Measurements from ENCODE around the gene GTF2H1. TPM values are rescaled to one million over a fixed set of nuclear protein-coding genes. Genes with fewer than 3 reads are reported as not detected.

GTF2H1 gene
- total and polyA plus RNA-seq, 3 donors from 2014 or later: 79.2 to 111 (median 103) TPM

- Histone ChIP-seq H3K9me3 (no peaks in the 10 kb centered on the region), H3K36me3 (ENCODE audit: low read depth, missing control alignments) (no peaks in the 10 kb centered on the region), H3K4me3 (no peak overlapping the region), H3K27ac (peak overlapping the region; percentile 46 to 53), H3K27me3 (no peaks in the 10 kb centered on the region), H3K4me1 (peaks cover 3% of the 10 kb centered on the region)
- intact Hi-C loops (cut with DNase I; ENCODE audit: low total_unique reads): no loop called here
- TF ChIP-seq POLR2A (IDR thresholded peaks at IDR 0.05): no peak
- TF ChIP-seq CTCF (IDR thresholded peaks at IDR 0.05): no peak
- DNase-seq: no peak
These were observed 17.6 kb upstream of the GTF2H1 start for GRCh38 chr11:18304745-18305144.

- H3K4me3 ChIP-seq: no peak overlapping the region
- no peak for TF ChIP-seq CTCF (IDR thresholded peaks at IDR 0.05)
- no peak for TF ChIP-seq POLR2A (IDR thresholded peaks at IDR 0.05)
- no peak overlapping the region for H3K27ac ChIP-seq
- no peaks in the 10 kb centered on the region for H3K36me3 ChIP-seq (ENCODE audit: low read depth, missing control alignments)
- peaks cover 12% of the 10 kb centered on the region for H3K4me1 ChIP-seq
- no peak for DNase-seq
- H3K9me3 ChIP-seq: no peaks in the 10 kb centered on the region
- H3K27me3 ChIP-seq: no peaks in the 10 kb centered on the region
- intact Hi-C loops (cut with DNase I; ENCODE audit: low total_unique reads): no loop called here
- WGBS, 2 donors: 85 to 89% methylated on average over 2 of the region's 2 CpGs
These were observed 14.8 kb upstream of the GTF2H1 start for GRCh38 chr11:18307461-18308139.

DNA sequence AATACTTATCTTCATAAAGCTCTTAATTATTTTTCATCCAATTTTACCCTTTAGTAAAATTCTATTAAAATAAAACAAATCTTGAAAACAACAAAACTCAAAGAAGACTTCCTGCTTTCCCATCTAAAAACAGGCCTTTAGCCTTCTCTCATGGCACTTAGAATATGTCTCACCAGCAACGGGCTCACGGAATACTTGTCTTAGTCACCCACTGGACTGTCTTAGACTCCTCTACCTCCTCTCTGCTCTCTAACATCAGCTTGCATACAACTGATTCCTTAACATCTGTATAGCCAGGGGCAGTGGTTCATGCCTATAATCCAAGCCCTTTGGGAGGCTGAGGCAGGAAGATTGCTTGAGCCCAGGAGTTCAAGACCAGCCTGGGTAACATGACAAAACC is 14.1 kb upstream of the GTF2H1 start:
- no peaks in the 10 kb centered on the region for H3K9me3 ChIP-seq
- no peaks in the 10 kb centered on the region for H3K36me3 ChIP-seq (ENCODE audit: low read depth, missing control alignments)
- 92 to 95% methylated on average over 2 of the region's 2 CpGs for WGBS, 2 donors
- no peak overlapping the region for H3K4me3 ChIP-seq
- intact Hi-C loops (cut with DNase I; ENCODE audit: low total_unique reads): no loop called here
- DNase-seq: no peak
- H3K27ac ChIP-seq: no peak overlapping the region
- H3K27me3 ChIP-seq: no peaks in the 10 kb centered on the region
- H3K4me1 ChIP-seq: peaks cover 14% of the 10 kb centered on the region
- TF ChIP-seq CTCF (IDR thresholded peaks at IDR 0.05) (no peak), POLR2A (IDR thresholded peaks at IDR 0.05) (no peak)

GRCh38 chr11:18309691-18310090 is 12.7 kb upstream of the GTF2H1 start:
- 91 to 94% methylated on average over 5 of the region's 5 CpGs for WGBS, 2 donors
- Histone ChIP-seq H3K4me3 (no peak overlapping the region), H3K27me3 (no peaks in the 10 kb centered on the region), H3K36me3 (ENCODE audit: low read depth, missing control alignments) (no peaks in the 10 kb centered on the region), H3K9me3 (no peaks in the 10 kb centered on the region), H3K27ac (no peak overlapping the region), H3K4me1 (peaks cover 27% of the 10 kb centered on the region)
- no peak for DNase-seq
- intact Hi-C loops (cut with DNase I; ENCODE audit: low total_unique reads): no loop called here
- TF ChIP-seq POLR2A (IDR thresholded peaks at IDR 0.05) (no peak), CTCF (IDR thresholded peaks at IDR 0.05) (no peak)

DNA sequence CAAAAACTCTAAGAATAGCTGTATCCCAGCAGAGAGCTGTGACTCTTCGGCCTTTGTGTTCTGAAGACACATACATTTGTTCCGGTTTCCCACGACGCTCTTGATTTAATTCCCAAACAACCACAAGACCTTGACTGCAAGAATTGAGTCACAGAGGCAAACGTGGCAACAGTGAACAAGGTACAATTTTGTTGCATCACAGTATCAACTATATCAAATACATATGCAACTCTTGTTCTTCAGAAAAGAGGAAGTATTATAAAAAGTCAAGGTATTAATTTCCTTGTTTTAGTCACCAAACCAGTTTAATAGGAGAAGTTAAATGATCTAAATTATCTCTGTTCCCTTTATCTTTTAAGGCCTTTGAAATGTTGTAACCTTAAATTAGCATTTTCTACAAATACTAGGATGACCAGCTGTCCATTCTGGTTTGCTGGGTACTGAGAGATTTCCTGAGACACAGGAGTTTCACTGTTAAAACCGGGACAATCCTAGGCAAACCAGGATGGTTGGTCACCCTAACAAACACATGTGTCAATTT is 11.5 kb upstream of the GTF2H1 start:
- intact Hi-C loops (cut with DNase I; ENCODE audit: low total_unique reads): no loop called here
- Histone ChIP-seq H3K36me3 (ENCODE audit: low read depth, missing control alignments) (no peaks in the 10 kb centered on the region), H3K4me3 (no peak overlapping the region), H3K27me3 (no peaks in the 10 kb centered on the region), H3K9me3 (no peaks in the 10 kb centered on the region), H3K27ac (peak overlapping the region in 1 of 2 donors; percentile 71), H3K4me1 (peaks cover 33% of the 10 kb centered on the region)
- 69 to 74% methylated on average over 6 of the region's 6 CpGs for WGBS, 2 donors
- DNase-seq: no peak
- TF ChIP-seq CTCF (IDR thresholded peaks at IDR 0.05) (no peak), POLR2A (IDR thresholded peaks at IDR 0.05) (no peak)

Measured in testis (tissue), 3 donors.